HG03045 (cell line): ENCODE results near the gene UBE2V1.

Source experiments
- ATAC-seq: cut with Tn5 transposase; IDR thresholded peaks from one replicate; pipeline ENCODE4 v1.9.1; 2021; ENCODE audit warnings: mild to moderate bottlenecking, moderate library complexity; ENCODE audit not compliant: unreplicated experiment

UBE2V1 gene

GRCh38 chr20:50049442-50050026 lies 63.4 kb downstream of the UBE2V1 start:
- ATAC-seq: no peak

- no peak for ATAC-seq
Measured at GRCh38 chr20:50048420-50049166, 64.4 kb downstream of the UBE2V1 start.

- ATAC-seq: no peak
Measured at GRCh38 chr20:50044353-50044960, 68.5 kb downstream of the UBE2V1 start.

- no peak for ATAC-seq
Measured at GRCh38 chr20:50043573-50044352, 69.2 kb downstream of the UBE2V1 start.

GRCh38 chr20:50042370-50043313 lies 70.3 kb downstream of the UBE2V1 start:
- ATAC-seq: no peak

GRCh38 chr20:50041246-50041873 lies 71.6 kb downstream of the UBE2V1 start:
- ATAC-seq: no peak

GRCh38 chr20:50040432-50041245 lies 72.3 kb downstream of the UBE2V1 start:
- no peak for ATAC-seq

GRCh38 chr20:50039706-50040431 lies 73.1 kb downstream of the UBE2V1 start:
- no peak for ATAC-seq

- ATAC-seq: no peak
Measured at GRCh38 chr20:50038574-50038991, 74.4 kb downstream of the UBE2V1 start.

GRCh38 chr20:50038169-50038568 lies 74.8 kb downstream of the UBE2V1 start:
- no peak for ATAC-seq

- ATAC-seq: no peak
Measured at GRCh38 chr20:50037575-50037974, 75.4 kb downstream of the UBE2V1 start.

GRCh38 chr20:50037123-50037522 lies 75.8 kb downstream of the UBE2V1 start:
- no peak for ATAC-seq

GRCh38 chr20:50036703-50037102 lies 76.2 kb downstream of the UBE2V1 start:
- ATAC-seq: no peak

- no peak for ATAC-seq
Measured at GRCh38 chr20:50034567-50035180, 78.3 kb downstream of the UBE2V1 start.

- no peak for ATAC-seq
Measured at GRCh38 chr20:50032955-50033666, 79.8 kb downstream of the UBE2V1 start.
